HEK293 (cell line): Measurements from ENCODE around the gene CCNB1IP1.

Experiments
- CTCF ChIA-PET: fragments of 350-600 bp; formaldehyde crosslinking; extraction: SDS; loops from one replicate; lab custom pipeline; 2021; ENCODE audit warnings: antibody characterized with exemption; lab: Yijun Ruan, JAX
- POLR2A ChIA-PET: fragments of 300-600 bp; formaldehyde crosslinking; extraction: SDS; loops from one replicate; lab custom pipeline; 2020; ENCODE audit warnings: antibody characterized with exemption, inconsistent platforms; lab: Yijun Ruan, JAX
- H3K27ac ChIP-seq: fragments of 200-500 bp; sonication (Bioruptor generic); 2 replicates; pipeline ENCODE4 v1.5.1; 2014; ENCODE audit warnings: low read depth, low read length, control low read depth, inconsistent platforms; ENCODE audit errors: extremely low read depth
- H3K36me3 ChIP-seq, 2 experiments: fragments of 200-500 bp in 1 of 2; sonication (Bioruptor generic) in 1 of 2; 1 replicate in 1 of 2; 2 replicates in 1 of 2; pipeline ENCODE4 v1.5.1; 2014 to 2017; ENCODE audit warnings: inconsistent platforms in 2 of 2, low read length in 2 of 2; ENCODE audit not compliant: control insufficient read depth in 2 of 2, insufficient read depth in 1 of 2
- H3K4me1 ChIP-seq: fragments of 200-500 bp; sonication (Bioruptor generic); 2 replicates; pipeline ENCODE4 v1.5.1; 2014; ENCODE audit warnings: mild to moderate bottlenecking, low read length, inconsistent platforms; ENCODE audit not compliant: control insufficient read depth, insufficient read depth
- H3K4me3 ChIP-seq: 2 replicates; pipeline ENCODE4 v1.5.1; 2011; ENCODE audit warnings: low read depth, mild to moderate bottlenecking, control low read depth, low read length, moderate library complexity
- H3K9me3 ChIP-seq: fragments of 200-500 bp; sonication (Bioruptor generic); 2 replicates; pipeline ENCODE4 v1.5.1; 2014; ENCODE audit warnings: low read depth, low read length, inconsistent platforms; ENCODE audit not compliant: control insufficient read depth, insufficient read depth
- ATF2 ChIP-seq: fragments of 450-650 bp; formaldehyde crosslinking; IDR thresholded peaks from 2 replicates; pipeline ENCODE4 v1.5.1; 2016; ENCODE audit warnings: missing biosample characterization, missing genetic modification characterization, low read depth
- BCL11B ChIP-seq: fragments of 450-650 bp; formaldehyde crosslinking; IDR thresholded peaks from 2 replicates; pipeline ENCODE4 v1.5.1; 2016; ENCODE audit warnings: low read depth, missing biosample characterization, missing genetic modification characterization
- SCRT1 ChIP-seq: fragments of 450-650 bp; formaldehyde crosslinking; IDR thresholded peaks from 2 replicates; pipeline ENCODE4 v1.5.1; 2016; ENCODE audit warnings: missing biosample characterization, missing genetic modification characterization, borderline replicate concordance
- ZBTB21 ChIP-seq: fragments of 450-650 bp; formaldehyde crosslinking; IDR thresholded peaks from 2 replicates; pipeline ENCODE4 v1.5.1; 2017; ENCODE audit warnings: missing biosample characterization, missing genetic modification characterization
- ZNF10 ChIP-seq: fragments of 450-650 bp; formaldehyde crosslinking; IDR thresholded peaks from 2 replicates; pipeline ENCODE4 v1.5.1; 2017; ENCODE audit warnings: missing biosample characterization, missing genetic modification characterization
- ZNF202 ChIP-seq: fragments of 450-650 bp; formaldehyde crosslinking; IDR thresholded peaks from 2 replicates; pipeline ENCODE4 v1.5.1; 2016; ENCODE audit warnings: missing biosample characterization, missing genetic modification characterization, borderline replicate concordance
- ZNF221 ChIP-seq: fragments of 450-650 bp; formaldehyde crosslinking; IDR thresholded peaks from 2 replicates; pipeline ENCODE4 v1.5.1; 2017; ENCODE audit warnings: missing biosample characterization, missing genetic modification characterization, borderline replicate concordance
- ZNF223 ChIP-seq: fragments of 450-650 bp; formaldehyde crosslinking; IDR thresholded peaks from 2 replicates; pipeline ENCODE4 v1.5.1; 2016; ENCODE audit warnings: missing biosample characterization, missing genetic modification characterization
- ZNF266 ChIP-seq: fragments of 450-650 bp; formaldehyde crosslinking; IDR thresholded peaks from 2 replicates; pipeline ENCODE4 v1.5.1; 2016; ENCODE audit warnings: missing biosample characterization, missing genetic modification characterization, low read depth
- ZNF292 ChIP-seq: fragments of 450-650 bp; formaldehyde crosslinking; IDR thresholded peaks from 2 replicates; pipeline ENCODE4 v1.5.1; 2016; ENCODE audit warnings: low read depth, missing biosample characterization, missing genetic modification characterization, borderline replicate concordance
- ZNF404 ChIP-seq: fragments of 450-650 bp; formaldehyde crosslinking; IDR thresholded peaks from 2 replicates; pipeline ENCODE4 v1.5.1; 2017; ENCODE audit warnings: missing biosample characterization, missing genetic modification characterization
- ZNF510 ChIP-seq: fragments of 450-650 bp; formaldehyde crosslinking; IDR thresholded peaks from 2 replicates; pipeline ENCODE4 v1.5.1; 2018; ENCODE audit warnings: mild to moderate bottlenecking, missing genetic modification characterization, missing biosample characterization; ENCODE audit not compliant: insufficient replicate concordance
- ZNF549 ChIP-seq: fragments of 450-650 bp; IDR thresholded peaks from 2 replicates; pipeline ENCODE4 v1.5.1; 2018; ENCODE audit warnings: missing biosample characterization, missing genetic modification characterization, mild to moderate bottlenecking, inconsistent platforms, moderate library complexity
- ZNF623 ChIP-seq: fragments of 450-650 bp; formaldehyde crosslinking; IDR thresholded peaks from 2 replicates; pipeline ENCODE4 v1.5.1; 2016; ENCODE audit warnings: missing biosample characterization, missing genetic modification characterization
- ZNF707 ChIP-seq: fragments of 450-650 bp; formaldehyde crosslinking; IDR thresholded peaks from 2 replicates; pipeline ENCODE4 v1.5.1; 2016; ENCODE audit warnings: missing biosample characterization, missing genetic modification characterization
- ZNF791 ChIP-seq: fragments of 450-650 bp; formaldehyde crosslinking; IDR thresholded peaks from 2 replicates; pipeline ENCODE4 v1.5.1; 2016; ENCODE audit warnings: missing biosample characterization, missing genetic modification characterization
- ZNF837 ChIP-seq: fragments of 450-650 bp; formaldehyde crosslinking; IDR thresholded peaks from 2 replicates; pipeline ENCODE4 v1.5.1; 2016; ENCODE audit warnings: missing biosample characterization, missing genetic modification characterization
- TF ChIP-seq, protein P1 (sequence below): fragments of 450-650 bp; formaldehyde crosslinking; IDR thresholded peaks from 2 replicates; pipeline ENCODE4 v1.5.1; 2016; ENCODE audit warnings: missing biosample characterization, missing genetic modification characterization
- TF ChIP-seq, protein P2 (sequence below): fragments of 450-650 bp; IDR thresholded peaks from 2 replicates; pipeline ENCODE4 v1.5.1; 2018; ENCODE audit warnings: missing biosample characterization, missing genetic modification characterization
- TF ChIP-seq, protein P3 (sequence below): fragments of 450-650 bp; formaldehyde crosslinking; IDR thresholded peaks from 2 replicates; pipeline ENCODE4 v1.5.1; 2016; ENCODE audit warnings: missing biosample characterization, missing genetic modification characterization
- TF ChIP-seq, protein P4 (sequence below): IDR thresholded peaks from 2 replicates; pipeline ENCODE4 v1.6.1; 2011; ENCODE audit warnings: mild to moderate bottlenecking, low read depth, low read length, borderline replicate concordance

CCNB1IP1 gene

DNA sequence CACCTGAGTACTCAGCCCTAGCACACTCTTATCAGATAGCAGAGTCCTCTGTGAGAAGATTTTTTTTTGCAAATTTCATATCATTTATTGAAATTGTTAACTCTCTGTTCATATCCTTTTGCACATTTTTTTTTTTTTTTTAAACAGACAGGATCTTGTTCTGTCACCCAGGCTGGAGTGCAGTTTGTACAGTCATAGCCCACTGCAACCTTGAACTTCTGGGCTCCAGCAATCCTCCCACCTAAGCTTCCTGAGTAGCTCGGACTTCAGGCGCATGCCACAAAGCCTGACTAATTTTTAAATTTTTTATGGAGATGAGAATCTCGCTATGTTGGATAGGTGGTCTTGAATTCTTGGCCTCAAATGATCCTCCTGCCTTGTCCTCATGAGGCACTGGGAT, 14.7 kb upstream of the CCNB1IP1 start:
- H3K9me3 ChIP-seq, result no peaks in the 10 kb centered on the region
- no peak overlapping the region for H3K27ac ChIP-seq
- ChIA-PET POLR2A (no interaction called here), CTCF (no interaction called here)
- H3K4me3 ChIP-seq, result no peak overlapping the region
- H3K4me1 ChIP-seq, result no peaks in the 10 kb centered on the region
- TF ChIP-seq ZNF791 (tag by site-specific recombination) (no peak), ZNF10 (tag by site-specific recombination) (no peak), ZNF707 (tag by site-specific recombination) (no peak), ZNF404 (tag by site-specific recombination) (no peak), BCL11B (tag by site-specific recombination) (no peak), ZNF202 (tag by site-specific recombination) (no peak), ZNF623 (tag by site-specific recombination) (no peak), ZNF266 (tag by site-specific recombination) (no peak), ZBTB21 (tag by site-specific recombination) (no peak), ZNF549 (tag by site-specific recombination) (no peak), ZNF221 (tag by site-specific recombination) (no peak), SCRT1 (tag by site-specific recombination) (no peak), ZNF837 (no peak), ZNF292 (tag by site-specific recombination) (no peak), ZNF510 (no peak)
- TF ChIP-seq, protein P1, sequence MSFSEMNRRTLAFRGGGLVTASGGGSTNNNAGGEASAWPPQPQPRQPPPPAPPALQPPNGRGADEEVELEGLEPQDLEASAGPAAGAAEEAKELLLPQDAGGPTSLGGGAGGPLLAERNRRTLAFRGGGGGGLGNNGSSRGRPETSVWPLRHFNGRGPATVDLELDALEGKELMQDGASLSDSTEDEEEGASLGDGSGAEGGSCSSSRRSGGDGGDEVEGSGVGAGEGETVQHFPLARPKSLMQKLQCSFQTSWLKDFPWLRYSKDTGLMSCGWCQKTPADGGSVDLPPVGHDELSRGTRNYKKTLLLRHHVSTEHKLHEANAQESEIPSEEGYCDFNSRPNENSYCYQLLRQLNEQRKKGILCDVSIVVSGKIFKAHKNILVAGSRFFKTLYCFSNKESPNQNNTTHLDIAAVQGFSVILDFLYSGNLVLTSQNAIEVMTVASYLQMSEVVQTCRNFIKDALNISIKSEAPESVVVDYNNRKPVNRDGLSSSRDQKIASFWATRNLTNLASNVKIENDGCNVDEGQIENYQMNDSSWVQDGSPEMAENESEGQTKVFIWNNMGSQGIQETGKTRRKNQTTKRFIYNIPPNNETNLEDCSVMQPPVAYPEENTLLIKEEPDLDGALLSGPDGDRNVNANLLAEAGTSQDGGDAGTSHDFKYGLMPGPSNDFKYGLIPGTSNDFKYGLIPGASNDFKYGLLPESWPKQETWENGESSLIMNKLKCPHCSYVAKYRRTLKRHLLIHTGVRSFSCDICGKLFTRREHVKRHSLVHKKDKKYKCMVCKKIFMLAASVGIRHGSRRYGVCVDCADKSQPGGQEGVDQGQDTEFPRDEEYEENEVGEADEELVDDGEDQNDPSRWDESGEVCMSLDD (tag by site-specific recombination), result no peak
- TF ChIP-seq, protein P2, sequence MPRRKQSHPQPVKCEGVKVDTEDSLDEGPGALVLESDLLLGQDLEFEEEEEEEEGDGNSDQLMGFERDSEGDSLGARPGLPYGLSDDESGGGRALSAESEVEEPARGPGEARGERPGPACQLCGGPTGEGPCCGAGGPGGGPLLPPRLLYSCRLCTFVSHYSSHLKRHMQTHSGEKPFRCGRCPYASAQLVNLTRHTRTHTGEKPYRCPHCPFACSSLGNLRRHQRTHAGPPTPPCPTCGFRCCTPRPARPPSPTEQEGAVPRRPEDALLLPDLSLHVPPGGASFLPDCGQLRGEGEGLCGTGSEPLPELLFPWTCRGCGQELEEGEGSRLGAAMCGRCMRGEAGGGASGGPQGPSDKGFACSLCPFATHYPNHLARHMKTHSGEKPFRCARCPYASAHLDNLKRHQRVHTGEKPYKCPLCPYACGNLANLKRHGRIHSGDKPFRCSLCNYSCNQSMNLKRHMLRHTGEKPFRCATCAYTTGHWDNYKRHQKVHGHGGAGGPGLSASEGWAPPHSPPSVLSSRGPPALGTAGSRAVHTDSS (tag by site-specific recombination), result no peak
- TF ChIP-seq, protein P3, sequence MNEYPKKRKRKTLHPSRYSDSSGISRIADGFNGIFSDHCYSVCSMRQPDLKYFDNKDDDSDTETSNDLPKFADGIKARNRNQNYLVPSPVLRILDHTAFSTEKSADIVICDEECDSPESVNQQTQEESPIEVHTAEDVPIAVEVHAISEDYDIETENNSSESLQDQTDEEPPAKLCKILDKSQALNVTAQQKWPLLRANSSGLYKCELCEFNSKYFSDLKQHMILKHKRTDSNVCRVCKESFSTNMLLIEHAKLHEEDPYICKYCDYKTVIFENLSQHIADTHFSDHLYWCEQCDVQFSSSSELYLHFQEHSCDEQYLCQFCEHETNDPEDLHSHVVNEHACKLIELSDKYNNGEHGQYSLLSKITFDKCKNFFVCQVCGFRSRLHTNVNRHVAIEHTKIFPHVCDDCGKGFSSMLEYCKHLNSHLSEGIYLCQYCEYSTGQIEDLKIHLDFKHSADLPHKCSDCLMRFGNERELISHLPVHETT (tag by site-specific recombination), result no peak
- TF ChIP-seq, protein P4, sequence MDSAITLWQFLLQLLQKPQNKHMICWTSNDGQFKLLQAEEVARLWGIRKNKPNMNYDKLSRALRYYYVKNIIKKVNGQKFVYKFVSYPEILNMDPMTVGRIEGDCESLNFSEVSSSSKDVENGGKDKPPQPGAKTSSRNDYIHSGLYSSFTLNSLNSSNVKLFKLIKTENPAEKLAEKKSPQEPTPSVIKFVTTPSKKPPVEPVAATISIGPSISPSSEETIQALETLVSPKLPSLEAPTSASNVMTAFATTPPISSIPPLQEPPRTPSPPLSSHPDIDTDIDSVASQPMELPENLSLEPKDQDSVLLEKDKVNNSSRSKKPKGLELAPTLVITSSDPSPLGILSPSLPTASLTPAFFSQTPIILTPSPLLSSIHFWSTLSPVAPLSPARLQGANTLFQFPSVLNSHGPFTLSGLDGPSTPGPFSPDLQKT, result no peak
- TF ChIP-seq, all 188 proteins: peak for 0
- peaks cover 72 to 76% of the 10 kb centered on the region in 2 experiments for H3K36me3 ChIP-seq

- 0 out of 2 replicates have a peak, but pooled peaks cover 2% of the 10 kb centered on the region for H3K4me1 ChIP-seq
- TF ChIP-seq ZNF223 (tag by site-specific recombination) (no peak), ATF2 (peak; percentile 54; the same call in 1 of the 2 replicates)
- no peak overlapping the region for H3K4me3 ChIP-seq
- H3K36me3 ChIP-seq, result peaks cover 62 to 65% of the 10 kb centered on the region in 2 experiments
- no peaks in the 10 kb centered on the region for H3K9me3 ChIP-seq
- POLR2A ChIA-PET, result interaction anchor here (0.7 kb wide), 1 partner anchor 135 kb away, joined by 3 read pairs; no protein-coding TSS in a partner anchor
- CTCF ChIA-PET, result no interaction called here
- H3K27ac ChIP-seq, result no peak overlapping the region
Measured at GRCh38 chr14:20346713-20347112, 13.6 kb upstream of the CCNB1IP1 start.
